ENCODE results near the gene ATG4B. TPM values are rescaled to one million over a fixed set of nuclear protein-coding genes. Genes with fewer than 3 reads are reported as not detected.
A peak's percentile ranks its signal among the peaks of the same experiment; 100 is the strongest.

The ATG4B gene
- total and polyA plus RNA-seq, 9 of the 15 experiments (the other 6 are each of a cell fraction or from before 2014, with no cell fraction given): 5.9 to 58.8 (median 35.6) TPM

DNA sequence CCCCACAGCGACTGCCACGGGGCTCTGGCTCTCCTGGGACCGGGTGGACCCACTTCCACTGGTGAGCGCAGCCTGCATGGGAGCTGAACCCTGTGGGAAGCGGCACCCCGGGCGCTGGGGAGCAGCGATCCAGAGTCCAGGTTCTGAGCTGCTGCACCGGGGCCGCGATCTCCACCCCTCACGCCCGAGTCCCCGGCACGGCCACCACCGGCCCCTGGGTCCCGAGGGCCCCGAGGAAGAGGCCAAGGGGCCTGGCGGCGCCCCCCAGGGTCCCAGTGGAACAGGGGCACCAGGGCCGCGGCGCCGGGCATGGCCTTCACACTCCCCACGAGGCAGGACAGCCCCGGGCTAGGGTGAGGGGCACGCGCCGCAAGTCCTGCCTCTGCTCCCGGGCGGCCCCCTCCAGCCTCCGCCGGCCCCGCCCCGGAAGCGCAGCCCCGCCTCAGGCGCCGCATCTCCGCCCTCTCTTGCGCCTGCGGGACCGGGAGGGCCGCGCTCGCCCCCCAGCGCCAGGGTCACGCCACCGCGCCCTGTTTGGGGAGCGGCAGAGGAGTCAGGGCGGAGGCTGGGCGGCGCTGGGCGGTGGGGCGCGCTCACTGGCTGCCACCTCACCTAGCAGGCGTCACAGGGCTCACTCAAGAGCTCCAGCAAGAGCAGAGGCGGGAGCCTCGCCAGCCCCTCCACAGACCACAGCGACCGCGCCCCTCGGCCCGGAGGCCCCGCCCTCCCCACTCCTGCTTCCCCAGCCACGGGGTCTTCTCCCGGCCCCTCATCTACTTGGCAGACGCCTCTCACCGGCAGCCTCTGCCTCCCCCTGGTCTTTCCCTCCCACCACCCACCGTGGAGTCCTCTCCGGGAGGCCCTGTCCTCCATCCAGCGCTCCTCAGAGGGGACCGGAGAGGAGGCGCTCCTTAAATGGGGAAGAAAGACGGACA lies 27.4 kb upstream of the ATG4B start (continued):
- no peak for TF ChIP-seq PML (IDR thresholded peaks at IDR 0.05; ENCODE audit: low read length)
- no peak for TF ChIP-seq BRF1 (IDR thresholded peaks at IDR 0.05; ENCODE audit: borderline replicate concordance, extremely low read depth, insufficient read length)
- TF ChIP-seq ZNF232 (CRISPR knock-in tag; IDR thresholded peaks at IDR 0.05): no peak
- TF ChIP-seq RB1 (IDR thresholded peaks at IDR 0.05; ENCODE audit: low read depth): peak; percentile 77; the same call in 1 of the 2 replicates
- TF ChIP-seq, protein P1, sequence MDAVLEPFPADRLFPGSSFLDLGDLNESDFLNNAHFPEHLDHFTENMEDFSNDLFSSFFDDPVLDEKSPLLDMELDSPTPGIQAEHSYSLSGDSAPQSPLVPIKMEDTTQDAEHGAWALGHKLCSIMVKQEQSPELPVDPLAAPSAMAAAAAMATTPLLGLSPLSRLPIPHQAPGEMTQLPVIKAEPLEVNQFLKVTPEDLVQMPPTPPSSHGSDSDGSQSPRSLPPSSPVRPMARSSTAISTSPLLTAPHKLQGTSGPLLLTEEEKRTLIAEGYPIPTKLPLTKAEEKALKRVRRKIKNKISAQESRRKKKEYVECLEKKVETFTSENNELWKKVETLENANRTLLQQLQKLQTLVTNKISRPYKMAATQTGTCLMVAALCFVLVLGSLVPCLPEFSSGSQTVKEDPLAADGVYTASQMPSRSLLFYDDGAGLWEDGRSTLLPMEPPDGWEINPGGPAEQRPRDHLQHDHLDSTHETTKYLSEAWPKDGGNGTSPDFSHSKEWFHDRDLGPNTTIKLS (IDR thresholded peaks at IDR 0.05; ENCODE audit: borderline replicate concordance, low read depth): no peak
- TF ChIP-seq ZNF197 (CRISPR knock-in tag; IDR thresholded peaks at IDR 0.05; ENCODE audit: low read depth): no peak
- peak in 1 of 3 experiments; percentile 24 for TF ChIP-seq YY1 (IDR thresholded peaks at IDR 0.05; ENCODE audit: borderline replicate concordance in 1 of 3, control insufficient read depth in 1 of 3, extremely low read depth in 1 of 3, insufficient read depth in 3 of 3, insufficient read length in 1 of 3, insufficient replicate concordance in 2 of 3, low read depth in 1 of 3, low read length in 2 of 3)
- peak; percentile 51; the same call in 1 of the 2 replicates for TF ChIP-seq ESRRA (IDR thresholded peaks at IDR 0.05; ENCODE audit: borderline replicate concordance, low read depth)
- TF ChIP-seq, protein P2, sequence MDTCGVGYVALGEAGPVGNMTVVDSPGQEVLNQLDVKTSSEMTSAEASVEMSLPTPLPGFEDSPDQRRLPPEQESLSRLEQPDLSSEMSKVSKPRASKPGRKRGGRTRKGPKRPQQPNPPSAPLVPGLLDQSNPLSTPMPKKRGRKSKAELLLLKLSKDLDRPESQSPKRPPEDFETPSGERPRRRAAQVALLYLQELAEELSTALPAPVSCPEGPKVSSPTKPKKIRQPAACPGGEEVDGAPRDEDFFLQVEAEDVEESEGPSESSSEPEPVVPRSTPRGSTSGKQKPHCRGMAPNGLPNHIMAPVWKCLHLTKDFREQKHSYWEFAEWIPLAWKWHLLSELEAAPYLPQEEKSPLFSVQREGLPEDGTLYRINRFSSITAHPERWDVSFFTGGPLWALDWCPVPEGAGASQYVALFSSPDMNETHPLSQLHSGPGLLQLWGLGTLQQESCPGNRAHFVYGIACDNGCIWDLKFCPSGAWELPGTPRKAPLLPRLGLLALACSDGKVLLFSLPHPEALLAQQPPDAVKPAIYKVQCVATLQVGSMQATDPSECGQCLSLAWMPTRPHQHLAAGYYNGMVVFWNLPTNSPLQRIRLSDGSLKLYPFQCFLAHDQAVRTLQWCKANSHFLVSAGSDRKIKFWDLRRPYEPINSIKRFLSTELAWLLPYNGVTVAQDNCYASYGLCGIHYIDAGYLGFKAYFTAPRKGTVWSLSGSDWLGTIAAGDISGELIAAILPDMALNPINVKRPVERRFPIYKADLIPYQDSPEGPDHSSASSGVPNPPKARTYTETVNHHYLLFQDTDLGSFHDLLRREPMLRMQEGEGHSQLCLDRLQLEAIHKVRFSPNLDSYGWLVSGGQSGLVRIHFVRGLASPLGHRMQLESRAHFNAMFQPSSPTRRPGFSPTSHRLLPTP (IDR thresholded peaks at IDR 0.05; ENCODE audit: borderline replicate concordance, extremely low read depth, insufficient read length): no peak
- TF ChIP-seq, protein P3, sequence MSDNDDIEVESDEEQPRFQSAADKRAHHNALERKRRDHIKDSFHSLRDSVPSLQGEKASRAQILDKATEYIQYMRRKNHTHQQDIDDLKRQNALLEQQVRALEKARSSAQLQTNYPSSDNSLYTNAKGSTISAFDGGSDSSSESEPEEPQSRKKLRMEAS (CRISPR knock-in tag; IDR thresholded peaks at IDR 0.05): peak; percentile 15; the same call in 1 of the 2 replicates
- TF ChIP-seq, protein P4, sequence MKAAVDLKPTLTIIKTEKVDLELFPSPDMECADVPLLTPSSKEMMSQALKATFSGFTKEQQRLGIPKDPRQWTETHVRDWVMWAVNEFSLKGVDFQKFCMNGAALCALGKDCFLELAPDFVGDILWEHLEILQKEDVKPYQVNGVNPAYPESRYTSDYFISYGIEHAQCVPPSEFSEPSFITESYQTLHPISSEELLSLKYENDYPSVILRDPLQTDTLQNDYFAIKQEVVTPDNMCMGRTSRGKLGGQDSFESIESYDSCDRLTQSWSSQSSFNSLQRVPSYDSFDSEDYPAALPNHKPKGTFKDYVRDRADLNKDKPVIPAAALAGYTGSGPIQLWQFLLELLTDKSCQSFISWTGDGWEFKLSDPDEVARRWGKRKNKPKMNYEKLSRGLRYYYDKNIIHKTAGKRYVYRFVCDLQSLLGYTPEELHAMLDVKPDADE (conservative IDR thresholded peaks at IDR 0.05; ENCODE audit: control insufficient read depth, low read depth, low read length): no peak
- no peak for TF ChIP-seq HDAC6 (IDR thresholded peaks at IDR 0.05; ENCODE audit: low read depth, low read length)
- TF ChIP-seq MAFK (IDR thresholded peaks at IDR 0.05; ENCODE audit: low read length): no peak
- no peak for TF ChIP-seq SRSF3 (IDR thresholded peaks at IDR 0.05; ENCODE audit: insufficient read depth, low read length)
- TF ChIP-seq, protein P5, sequence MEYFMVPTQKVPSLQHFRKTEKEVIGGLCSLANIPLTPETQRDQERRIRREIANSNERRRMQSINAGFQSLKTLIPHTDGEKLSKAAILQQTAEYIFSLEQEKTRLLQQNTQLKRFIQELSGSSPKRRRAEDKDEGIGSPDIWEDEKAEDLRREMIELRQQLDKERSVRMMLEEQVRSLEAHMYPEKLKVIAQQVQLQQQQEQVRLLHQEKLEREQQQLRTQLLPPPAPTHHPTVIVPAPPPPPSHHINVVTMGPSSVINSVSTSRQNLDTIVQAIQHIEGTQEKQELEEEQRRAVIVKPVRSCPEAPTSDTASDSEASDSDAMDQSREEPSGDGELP (CRISPR knock-in tag; IDR thresholded peaks at IDR 0.05; ENCODE audit: borderline replicate concordance): peak; percentile 52; the same call in 1 of the 2 replicates
- no peak for TF ChIP-seq ESRRB (CRISPR knock-in tag; IDR thresholded peaks at IDR 0.05; ENCODE audit: borderline replicate concordance)
